WTC11 (cell line): ENCODE results near the gene SMO.

Experiments used
- AR ChIP-seq: fragments of 250-450 bp; sonication (Bioruptor Pico); IDR thresholded peaks from 2 replicates; pipeline ENCODE4 v1.9.0; 2021; ENCODE audit warnings: mild to moderate bottlenecking
- CTCF ChIP-seq: fragments of 200-600 bp; IDR thresholded peaks from 2 replicates; pipeline ENCODE4 v1.8.0; 2022; ENCODE audit warnings: antibody characterized with exemption
- FOXP1 ChIP-seq: sonication (generic); formaldehyde crosslinking; IDR thresholded peaks from 2 replicates; pipeline ENCODE4 v1.8.0; 2022; ENCODE audit warnings: missing genetic modification reagents, mild to moderate bottlenecking, moderate library complexity, borderline replicate concordance
- MAX ChIP-seq: sonication (generic); formaldehyde crosslinking; IDR thresholded peaks from 2 replicates; pipeline ENCODE4 v1.8.0; 2022; ENCODE audit warnings: mild to moderate bottlenecking, missing genetic modification reagents
- TEAD4 ChIP-seq: sonication (generic); formaldehyde crosslinking; IDR thresholded peaks from 2 replicates; pipeline ENCODE4 v1.8.0; 2022; ENCODE audit warnings: mild to moderate bottlenecking, missing genetic modification reagents

- TF ChIP-seq CTCF (no peak), FOXP1 (CRISPR knock-in tag) (no peak), MAX (CRISPR knock-in tag) (no peak), TEAD4 (CRISPR knock-in tag) (no peak), AR (CRISPR knock-in tag) (no peak)
These were observed 11.0 kb downstream of the SMO start for GRCh38 chr7:129199406-129199805.
